ENCODE results near the gene RNF141. TPM values are rescaled to one million over a fixed set of nuclear protein-coding genes. Genes with fewer than 3 reads are reported as not detected.

The RNF141 gene
- polyA plus RNA-seq, 1 donor from 2014 or later = 79.2 TPM

- H3K79me2 ChIP-seq (replicated peaks; ENCODE audit: insufficient read depth, low read length) = peaks cover 4% of the 10 kb centered on the region
- H3K36me3 ChIP-seq (ENCODE audit: insufficient read depth, low read length) = no peaks in the 10 kb centered on the region
- no peaks in the 10 kb centered on the region for H4K20me1 ChIP-seq (ENCODE audit: insufficient read depth)
- H3K27me3 ChIP-seq (ENCODE audit: insufficient read depth, low read depth, low read length) = no peaks in the 10 kb centered on the region
- H3K4me3 ChIP-seq (ENCODE audit: low read length) = no peak overlapping the region
- no peaks in the 10 kb centered on the region for H3K9me2 ChIP-seq (ENCODE audit: insufficient read depth, low read length)
- H3F3A ChIP-seq (ENCODE audit: insufficient read depth, low read length, poor library complexity, severe bottlenecking) = no peaks in the 10 kb centered on the region
- H2AFZ ChIP-seq (ENCODE audit: low read depth, low read length) = no peak overlapping the region
- no peak overlapping the region for H3K4me2 ChIP-seq (ENCODE audit: low read length)
- TF ChIP-seq EZH2 (IDR thresholded peaks at IDR 0.05; ENCODE audit: borderline replicate concordance, insufficient read depth, low read length, poor library complexity, severe bottlenecking) (no peak), RAD21 (conservative IDR thresholded peaks at IDR 0.05) (no peak), EP300 (conservative IDR thresholded peaks at IDR 0.05; ENCODE audit: poor library complexity, severe bottlenecking) (no peak), TAF1 (IDR thresholded peaks at IDR 0.05; ENCODE audit: low read depth) (no peak), MXI1 (conservative IDR thresholded peaks at IDR 0.05; ENCODE audit: poor library complexity, severe bottlenecking) (no peak), REST (IDR thresholded peaks at IDR 0.05; ENCODE audit: borderline replicate concordance) (no peak), CTCF (IDR thresholded peaks at IDR 0.05; ENCODE audit: poor library complexity, severe bottlenecking) (no peak), SMC3 (conservative IDR thresholded peaks at IDR 0.05; ENCODE audit: poor library complexity) (no peak), POLR2AphosphoS5 (IDR thresholded peaks at IDR 0.05) (no peak)
- H3K27ac ChIP-seq (ENCODE audit: low read length) = no peak overlapping the region
- no peak overlapping the region for H3K9ac ChIP-seq (ENCODE audit: low read length)
- no peaks in the 10 kb centered on the region for H3K9me3 ChIP-seq (ENCODE audit: low read length)
Observed at GRCh38 chr11:10542776-10543175, 1.8 kb upstream of the RNF141 start.

GRCh38 chr11:10541561-10541930 lies 559 bp upstream of the RNF141 start:
- Histone ChIP-seq H3K4me3 (ENCODE audit: low read length) (peak overlapping the region; percentile 91), H3K9ac (ENCODE audit: low read length) (peak overlapping the region; percentile 86), H3K79me2 (replicated peaks; ENCODE audit: insufficient read depth, low read length) (peaks cover 4% of the 10 kb centered on the region), H3F3A (ENCODE audit: insufficient read depth, low read length, poor library complexity, severe bottlenecking) (no peaks in the 10 kb centered on the region), H3K27me3 (ENCODE audit: insufficient read depth, low read depth, low read length) (no peaks in the 10 kb centered on the region), H3K4me2 (ENCODE audit: low read length) (peak overlapping the region; percentile 52), H3K36me3 (ENCODE audit: insufficient read depth, low read length) (no peaks in the 10 kb centered on the region), H2AFZ (ENCODE audit: low read depth, low read length) (peak overlapping the region; percentile 81), H3K9me2 (ENCODE audit: insufficient read depth, low read length) (no peaks in the 10 kb centered on the region), H3K27ac (ENCODE audit: low read length) (peak overlapping the region; percentile 71), H3K9me3 (ENCODE audit: low read length) (no peaks in the 10 kb centered on the region), H4K20me1 (ENCODE audit: insufficient read depth) (no peaks in the 10 kb centered on the region)
- TF ChIP-seq RAD21 (conservative IDR thresholded peaks at IDR 0.05) (no peak), REST (IDR thresholded peaks at IDR 0.05; ENCODE audit: borderline replicate concordance) (no peak), TAF1 (IDR thresholded peaks at IDR 0.05; ENCODE audit: low read depth) (no peak), SMC3 (conservative IDR thresholded peaks at IDR 0.05; ENCODE audit: poor library complexity) (no peak), POLR2AphosphoS5 (IDR thresholded peaks at IDR 0.05) (no peak), EP300 (conservative IDR thresholded peaks at IDR 0.05; ENCODE audit: poor library complexity, severe bottlenecking) (no peak), EZH2 (IDR thresholded peaks at IDR 0.05; ENCODE audit: borderline replicate concordance, insufficient read depth, low read length, poor library complexity, severe bottlenecking) (no peak), CTCF (IDR thresholded peaks at IDR 0.05; ENCODE audit: poor library complexity, severe bottlenecking) (no peak), MXI1 (conservative IDR thresholded peaks at IDR 0.05; ENCODE audit: poor library complexity, severe bottlenecking) (no peak)

Measured in neural cell (in vitro differentiated cells).